ENCODE measurements around the gene NCAPG.
"Not testable (repeated sequence)": the region's sequence is repeated elsewhere in the genome, so short reads cannot be mapped to it uniquely, and the experiment has no call there.

NCAPG gene

DNA sequence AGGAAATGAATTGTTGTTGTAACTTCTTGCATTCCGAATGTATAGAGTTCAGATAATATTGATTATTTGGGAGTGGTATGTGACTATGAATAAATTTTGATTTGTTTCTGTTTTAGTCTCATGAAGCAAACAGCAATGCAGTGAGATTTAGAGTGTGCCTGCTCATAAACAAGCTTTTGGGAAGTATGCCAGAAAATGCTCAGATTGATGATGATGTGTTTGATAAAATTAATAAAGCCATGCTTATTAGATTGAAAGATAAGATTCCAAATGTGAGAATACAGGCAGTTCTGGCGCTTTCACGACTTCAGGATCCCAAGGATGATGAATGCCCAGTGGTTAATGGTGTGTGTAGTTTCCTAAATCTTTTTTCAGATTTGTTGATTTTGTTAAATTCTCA, 2.0 kb downstream of the NCAPG start:
- TF ChIP-seq CTCF (conservative IDR thresholded peaks at IDR 0.05; ENCODE audit: low read length) = no peak
- no peak for DNase-seq (ENCODE audit: low read depth)
- peak overlapping the region; percentile 14 for H3K4me3 ChIP-seq (ENCODE audit: low read length)

GRCh38 chr4:17814140-17814539, 3.4 kb downstream of the NCAPG start:
- H3K4me3 ChIP-seq (ENCODE audit: low read length) = no peak overlapping the region; the same call in 1 of the 2 replicates
- DNase-seq (ENCODE audit: low read depth) = peak; percentile 41

DNA sequence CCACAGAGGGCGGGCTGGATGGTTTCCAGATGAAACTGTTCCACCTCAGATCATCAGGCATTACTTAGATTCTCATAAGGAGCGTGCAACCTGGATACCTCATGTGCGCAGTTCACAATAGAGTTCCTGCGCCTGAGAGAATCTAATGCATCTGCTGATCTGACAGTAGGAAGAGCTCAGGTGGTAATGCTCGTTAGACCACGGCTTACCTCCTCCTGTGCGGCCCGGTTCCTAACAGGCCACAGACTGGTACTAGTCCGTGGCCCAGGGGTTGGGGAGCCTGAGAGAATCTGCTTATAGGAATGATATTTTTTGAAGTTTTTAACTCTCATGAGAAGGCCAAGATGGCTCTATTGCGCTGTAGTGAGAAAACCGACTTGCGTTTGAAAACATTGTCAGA, 5.4 kb downstream of the NCAPG start:
- H3K4me3 ChIP-seq (ENCODE audit: low read length) = no peak overlapping the region
- no peak for TF ChIP-seq CTCF (conservative IDR thresholded peaks at IDR 0.05; ENCODE audit: low read length)
- DNase-seq (ENCODE audit: low read depth) = no peak

More at GRCh38 chr4:17814140-17814539, 3.4 kb downstream of the NCAPG start:
- no peak for TF ChIP-seq CTCF (conservative IDR thresholded peaks at IDR 0.05; ENCODE audit: low read length)

- peak overlapping the region; percentile 23; the same call in 1 of the 2 replicates for H3K4me3 ChIP-seq (ENCODE audit: low read length)
- TF ChIP-seq CTCF (conservative IDR thresholded peaks at IDR 0.05; ENCODE audit: low read length) = peak; percentile 71
- DNase-seq (ENCODE audit: low read depth) = peak; percentile 87
Measured at GRCh38 chr4:17817027-17817426, 6.2 kb downstream of the NCAPG start.

DNA sequence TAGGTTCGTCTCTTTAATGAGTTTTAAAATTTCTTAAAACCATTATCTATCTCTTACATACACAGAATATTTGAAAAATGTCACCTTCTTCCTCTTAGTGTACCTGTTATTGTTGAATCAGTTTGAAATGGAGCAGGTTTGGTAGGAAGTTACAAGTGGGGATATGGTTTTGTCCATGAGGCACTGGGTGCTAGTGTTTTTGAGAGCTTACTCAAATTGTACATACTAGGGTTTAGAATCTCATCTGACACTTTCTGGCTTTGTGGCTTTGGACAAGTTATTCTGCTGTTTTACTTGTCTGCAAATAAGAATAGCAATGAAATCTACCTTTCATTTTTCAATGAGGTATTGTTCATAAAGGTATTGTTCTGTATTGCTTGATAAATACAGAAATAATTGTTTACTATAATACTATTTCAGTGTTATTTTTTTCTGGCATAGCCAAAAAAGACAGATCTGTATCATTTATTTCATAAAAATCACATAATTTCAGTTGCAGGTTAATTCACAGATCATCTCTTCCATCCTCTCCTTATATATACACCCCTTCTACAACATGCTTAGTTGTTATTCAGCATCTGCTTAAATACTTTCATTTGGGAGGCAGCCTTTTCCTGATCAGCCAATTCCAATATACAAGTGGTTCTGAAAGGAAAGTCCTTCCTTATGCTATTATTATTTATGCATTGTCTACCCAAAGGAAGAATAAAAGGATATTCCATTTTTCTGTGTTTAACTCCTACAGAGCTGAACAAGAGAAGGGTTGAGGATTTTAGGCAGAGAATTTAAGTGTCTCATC, 13.3 kb downstream of the NCAPG start:
- H3K4me3 ChIP-seq (ENCODE audit: low read length) = no peak overlapping the region
- TF ChIP-seq CTCF (conservative IDR thresholded peaks at IDR 0.05; ENCODE audit: low read length) = no peak
- DNase-seq (ENCODE audit: low read depth) = peak; percentile 22

DNA sequence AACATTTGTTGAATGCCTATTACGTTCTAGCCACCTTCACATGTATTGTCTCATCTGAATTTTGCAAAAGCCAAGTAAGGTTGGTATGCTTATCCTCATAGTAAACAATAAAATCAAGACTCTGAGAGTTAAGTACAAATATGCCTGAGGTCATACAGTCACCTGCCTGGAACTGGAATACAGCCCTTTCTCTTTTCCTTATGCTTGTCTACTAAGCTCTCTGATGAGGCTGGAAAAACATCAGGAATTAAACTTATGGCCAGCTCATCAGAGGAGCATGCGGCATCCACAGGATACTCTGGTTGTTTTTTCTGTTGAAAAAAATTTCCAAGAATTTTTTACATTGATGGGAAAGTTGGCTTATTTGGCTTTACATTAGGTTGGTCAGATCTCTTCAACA, 35.5 kb downstream of the NCAPG start:
- no peak overlapping the region for H3K4me3 ChIP-seq (ENCODE audit: low read length)
- TF ChIP-seq CTCF (conservative IDR thresholded peaks at IDR 0.05; ENCODE audit: low read length) = no peak
- DNase-seq (ENCODE audit: low read depth) = no peak

- DNase-seq (ENCODE audit: low read depth); H3K4me3 ChIP-seq (ENCODE audit: low read length): not testable (repeated sequence)
Measured at GRCh38 chr4:17850295-17850694, 39.5 kb downstream of the NCAPG start.

Measured in AG10803 (cell line).